HG03520 (cell line): ENCODE data around the gene PPP2R5D.
"Not testable (repeated sequence)": the region's sequence is repeated elsewhere in the genome, so short reads cannot be mapped to it uniquely, and the experiment has no call there.

Experiments
- ATAC-seq: cut with Tn5 transposase; IDR thresholded peaks from one replicate; pipeline ENCODE4 v1.9.1; 2021; ENCODE audit warnings: mild to moderate bottlenecking, moderate library complexity; ENCODE audit not compliant: unreplicated experiment

Gene PPP2R5D

DNA sequence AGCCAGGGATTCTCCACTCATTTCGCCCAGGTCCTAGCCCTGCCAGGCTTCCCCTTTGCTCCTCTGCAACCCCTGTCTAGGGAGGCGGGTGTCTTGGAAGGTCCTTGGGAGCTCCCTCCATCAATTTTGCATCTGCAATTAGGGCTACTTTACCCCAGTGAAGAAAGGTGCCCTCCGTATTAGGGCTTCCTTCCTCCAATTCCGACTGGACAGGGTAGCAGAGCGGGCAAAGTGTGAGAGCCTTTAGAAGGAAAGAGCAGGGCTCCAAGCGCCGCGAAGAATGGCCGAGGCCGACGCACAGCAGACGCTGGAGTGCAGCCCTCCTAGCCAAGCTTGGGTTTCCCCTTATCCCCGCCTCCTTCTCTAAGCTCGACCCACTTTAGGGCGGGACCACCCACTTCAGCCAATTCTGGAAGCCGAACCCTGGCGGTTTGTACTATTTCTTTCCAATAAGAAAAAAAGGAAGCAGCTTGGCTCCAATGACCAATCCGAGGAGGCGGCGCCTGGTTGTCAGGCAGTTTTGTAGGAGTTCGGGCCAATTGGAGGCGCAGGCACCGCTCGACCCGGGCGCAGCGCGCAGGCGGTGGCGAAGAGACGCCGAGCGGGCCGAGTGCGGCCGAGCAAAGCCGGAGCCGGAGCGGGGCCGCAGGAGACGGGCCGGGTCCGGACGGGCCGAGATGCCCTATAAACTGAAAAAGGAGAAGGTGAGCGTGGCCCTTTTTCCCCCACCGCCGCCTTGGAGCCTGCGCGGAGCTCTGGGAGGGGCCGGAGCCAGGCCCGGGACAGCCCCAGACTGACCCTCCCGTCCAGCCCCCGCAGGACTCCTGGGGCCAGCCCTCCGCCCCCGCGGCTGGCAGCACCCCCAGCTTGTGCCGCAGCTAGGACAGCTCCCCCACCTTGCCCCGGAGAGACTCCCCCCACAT, at the start of gene PPP2R5D:
Gene PPP2R5D (plus strand): TSS at position 570 of the 923 bp plus-strand sequence. CDS start 108 bp downstream, at position 678.
- ATAC-seq = peak; percentile 88

DNA sequence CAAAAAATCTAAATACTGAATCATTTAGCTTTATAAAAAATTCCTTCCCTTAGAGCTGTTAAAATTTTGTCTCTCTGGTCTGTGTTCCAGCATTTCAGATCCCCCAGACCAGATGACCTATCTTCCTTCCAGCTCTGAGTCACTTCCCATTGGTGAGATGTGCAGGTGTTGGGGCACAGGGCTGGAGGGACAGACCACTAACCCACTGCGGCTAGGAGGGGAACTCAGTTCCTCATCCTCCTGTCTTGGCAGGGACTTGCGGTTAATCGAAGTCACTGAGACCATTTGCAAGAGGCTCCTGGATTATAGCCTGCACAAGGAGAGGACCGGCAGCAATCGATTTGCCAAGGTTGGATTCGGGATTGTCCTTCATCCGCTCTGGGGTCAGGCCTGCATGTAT, 49.0 kb upstream of the PPP2R5D start:
- ATAC-seq = no peak

DNA sequence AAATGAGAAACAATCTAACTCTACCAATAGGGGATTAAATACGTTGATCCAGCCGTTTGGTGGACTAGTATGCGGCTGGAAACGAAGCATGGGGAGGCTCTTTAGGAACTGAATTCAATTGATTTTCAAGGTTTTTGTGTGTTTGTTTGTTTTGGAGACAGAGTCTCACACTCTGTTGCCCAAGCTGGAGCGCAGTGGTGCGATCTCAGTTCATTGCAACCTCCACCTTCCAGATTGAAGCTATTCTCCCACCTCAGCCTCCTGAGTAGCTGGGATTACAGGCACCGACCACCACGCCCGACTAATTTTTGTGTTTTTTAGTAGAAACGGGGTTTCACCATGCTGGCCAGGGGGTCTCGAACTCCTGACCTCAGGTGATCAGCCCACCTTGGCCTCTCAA, 48.0 kb upstream of the PPP2R5D start:
- ATAC-seq = no peak

DNA sequence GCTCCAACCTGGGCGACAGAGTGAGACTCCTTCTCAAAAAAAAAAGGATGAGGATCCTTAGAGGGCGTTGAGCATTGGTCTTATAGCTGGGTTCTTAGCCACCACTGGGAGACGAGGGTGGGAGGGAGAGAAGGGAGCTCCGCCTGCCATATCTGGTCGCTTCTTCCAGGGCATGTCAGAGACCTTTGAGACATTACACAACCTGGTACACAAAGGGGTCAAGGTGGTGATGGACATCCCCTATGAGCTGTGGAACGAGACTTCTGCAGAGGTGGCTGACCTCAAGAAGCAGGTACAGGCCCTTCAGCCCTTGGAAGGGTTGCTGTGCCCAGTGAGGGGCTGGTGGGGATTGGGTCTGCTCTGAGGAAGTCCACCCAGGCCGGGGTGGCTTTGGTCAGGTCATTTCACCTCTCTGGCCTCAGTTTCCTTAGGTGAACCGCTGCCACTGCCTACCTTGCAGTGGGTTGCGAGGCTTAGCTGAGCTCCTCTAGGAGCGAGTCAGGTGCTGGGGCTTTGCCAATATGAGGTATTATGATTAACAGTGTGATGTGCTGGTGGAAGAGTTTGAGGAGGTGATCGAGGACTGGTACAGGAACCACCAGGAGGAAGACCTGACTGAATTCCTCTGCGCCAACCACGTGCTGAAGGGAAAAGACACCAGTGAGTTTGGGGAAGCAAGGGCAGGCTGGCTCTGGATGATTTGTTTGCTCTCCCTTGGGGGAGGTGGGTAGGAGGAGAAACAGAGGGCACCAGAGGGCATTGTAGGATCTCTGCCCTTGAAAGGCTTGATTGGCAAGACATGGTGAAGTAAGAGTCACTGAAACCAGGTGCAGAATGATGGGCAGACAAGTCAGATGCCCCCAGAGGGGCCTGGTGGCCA, 46.6 kb upstream of the PPP2R5D start:
- no peak for ATAC-seq

DNA sequence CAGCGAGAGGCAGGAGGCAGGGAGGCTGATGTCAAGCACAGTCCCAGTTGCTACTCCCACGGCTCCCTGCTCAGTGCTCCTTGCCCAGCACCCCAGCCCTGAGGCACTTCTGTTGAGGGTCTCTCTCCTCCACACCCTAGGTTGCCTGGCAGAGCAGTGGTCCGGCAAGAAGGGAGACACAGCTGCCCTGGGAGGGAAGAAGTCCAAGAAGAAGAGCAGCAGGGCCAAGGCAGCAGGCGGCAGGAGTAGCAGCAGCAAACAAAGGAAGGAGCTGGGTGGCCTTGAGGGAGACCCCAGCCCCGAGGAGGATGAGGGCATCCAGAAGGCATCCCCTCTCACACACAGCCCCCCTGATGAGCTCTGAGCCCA, 46.0 kb upstream of the PPP2R5D start:
- ATAC-seq = no peak

DNA sequence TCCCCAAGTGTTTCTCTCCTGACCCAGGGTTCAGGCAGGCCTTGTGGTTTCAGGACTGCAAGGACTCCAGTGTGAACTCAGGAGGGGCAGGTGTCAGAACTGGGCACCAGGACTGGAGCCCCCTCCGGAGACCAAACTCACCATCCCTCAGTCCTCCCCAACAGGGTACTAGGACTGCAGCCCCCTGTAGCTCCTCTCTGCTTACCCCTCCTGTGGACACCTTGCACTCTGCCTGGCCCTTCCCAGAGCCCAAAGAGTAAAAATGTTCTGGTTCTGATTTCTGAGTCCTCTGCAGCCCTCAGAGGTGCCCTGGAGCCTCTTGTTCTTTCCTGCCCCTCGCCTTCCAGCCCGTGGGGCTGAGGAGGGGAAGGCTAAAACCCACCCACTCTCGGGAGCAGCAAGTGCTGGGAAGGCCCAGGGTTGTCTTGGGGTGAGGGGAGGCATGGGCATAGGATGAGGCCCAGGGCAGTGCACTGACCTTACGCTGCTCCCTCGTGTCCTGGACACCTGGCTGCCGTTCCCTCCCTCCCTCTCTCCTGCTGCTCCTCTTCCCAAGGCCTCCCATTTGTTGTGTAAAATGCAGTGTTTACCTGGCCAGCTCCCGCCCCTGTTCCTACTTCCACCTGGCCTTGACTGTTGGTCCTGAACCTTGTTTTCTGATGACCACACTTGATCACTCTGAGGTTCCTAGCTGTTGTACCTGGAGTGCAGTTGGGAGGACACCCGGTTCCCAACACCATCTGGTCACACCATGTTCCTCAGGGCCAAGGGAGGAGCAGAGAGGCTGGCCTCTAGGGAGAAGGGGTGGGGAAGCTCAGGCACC, 45.2 kb upstream of the PPP2R5D start:
- no peak for ATAC-seq

DNA sequence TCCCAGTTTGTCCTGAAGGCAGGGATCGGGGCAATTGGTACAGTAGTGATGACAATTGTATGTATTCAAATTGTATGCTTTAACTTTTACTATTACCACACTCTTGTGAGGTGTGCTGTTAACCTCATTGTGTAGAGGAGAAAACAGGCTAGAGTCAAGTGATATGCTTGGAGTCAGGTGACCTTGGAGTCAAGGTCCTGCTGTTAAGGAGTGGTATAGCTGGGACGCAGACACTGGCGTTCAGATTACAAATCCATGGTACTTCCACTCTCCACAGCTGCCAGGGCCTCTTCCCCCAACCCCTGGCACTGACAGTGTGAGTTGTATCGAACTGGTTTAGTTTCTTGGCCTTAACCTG, 44.6 kb upstream of the PPP2R5D start:
- no peak for ATAC-seq

DNA sequence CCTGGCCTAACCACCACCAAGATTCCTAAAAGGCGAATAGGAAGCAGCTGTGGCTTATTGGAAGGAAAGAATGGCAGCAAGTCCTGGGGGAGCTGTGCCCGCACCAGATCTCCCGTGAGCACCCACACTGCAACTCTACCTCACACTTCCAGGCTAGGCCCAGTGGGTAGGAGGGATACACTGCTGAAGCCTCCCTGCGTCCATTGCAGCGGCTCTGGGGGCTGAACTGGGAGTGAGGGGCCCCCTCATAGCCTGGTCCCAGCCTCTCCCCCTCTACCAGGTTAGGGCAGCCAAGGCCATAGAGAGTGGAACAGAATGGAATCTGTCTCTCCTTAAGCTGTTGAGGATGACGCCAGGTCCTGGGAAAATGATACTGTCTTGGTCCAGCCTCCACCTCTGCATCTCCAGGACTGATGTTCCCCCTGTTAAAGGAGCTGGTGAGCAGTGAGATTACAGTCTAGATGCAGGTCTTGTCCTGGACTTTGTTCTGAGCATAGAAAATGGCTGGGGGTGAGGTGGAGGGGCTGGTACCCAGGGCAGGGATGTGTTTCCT, 43.8 kb upstream of the PPP2R5D start:
- ATAC-seq = no peak

DNA sequence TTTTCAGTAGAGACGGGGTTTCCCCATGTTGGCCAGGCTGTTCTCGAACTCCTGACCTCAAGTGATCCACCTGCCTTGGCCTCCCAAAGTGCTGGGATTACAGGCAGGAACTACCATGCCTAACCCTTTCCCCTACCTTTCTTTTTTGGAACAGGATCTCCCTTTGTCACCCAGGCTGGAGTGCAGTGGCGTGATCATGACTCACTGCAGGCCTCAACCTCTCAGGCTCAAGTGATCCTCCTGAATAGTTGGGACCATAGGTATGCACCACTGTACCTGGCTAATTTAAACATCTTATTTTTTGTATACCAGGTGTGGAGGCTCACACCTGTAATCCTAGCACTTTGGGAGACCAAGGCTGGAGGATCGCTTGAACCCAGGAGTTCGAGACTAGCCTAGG, 43.0 kb upstream of the PPP2R5D start:
- not testable (repeated sequence) for ATAC-seq

DNA sequence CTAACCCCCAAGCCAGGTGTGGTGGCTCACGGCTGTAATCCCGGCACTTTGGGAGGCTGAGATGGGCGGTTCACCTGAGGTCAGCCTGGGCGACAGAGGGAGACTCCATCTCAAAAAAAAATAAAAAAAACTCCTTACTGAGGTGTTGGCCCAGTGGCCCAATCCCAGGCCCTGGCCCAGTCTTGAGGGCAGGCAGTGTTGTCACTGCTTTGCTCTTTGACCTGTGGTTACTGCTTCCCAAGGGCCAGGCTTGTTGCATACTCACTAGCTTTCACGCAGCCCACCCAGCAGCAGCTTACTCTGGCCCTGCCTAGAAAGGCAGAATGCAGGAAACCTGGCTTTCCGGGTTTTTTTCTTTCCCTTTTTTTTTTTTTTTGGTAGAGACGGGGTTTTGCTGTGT, 41.9 kb upstream of the PPP2R5D start:
- no peak for ATAC-seq

DNA sequence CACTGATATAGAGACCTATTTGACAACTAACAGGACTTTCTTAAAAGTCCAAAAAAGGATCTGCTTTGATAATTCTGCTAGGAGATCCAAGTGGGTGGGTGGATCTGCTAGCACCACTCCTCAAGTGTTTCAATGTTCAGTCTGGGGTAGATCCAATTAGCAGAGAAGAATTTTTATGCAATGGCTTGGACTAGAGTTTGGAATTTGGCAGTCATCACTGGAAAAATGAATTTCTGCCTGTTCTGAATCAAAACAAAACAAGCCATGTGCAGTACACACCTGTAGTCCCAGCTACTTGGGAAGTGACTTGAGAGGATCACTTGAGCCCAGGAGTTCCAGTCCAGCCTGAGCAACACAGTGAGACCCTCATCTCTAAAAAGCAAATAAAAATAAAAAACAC, 36.4 kb upstream of the PPP2R5D start:
- no peak for ATAC-seq

DNA sequence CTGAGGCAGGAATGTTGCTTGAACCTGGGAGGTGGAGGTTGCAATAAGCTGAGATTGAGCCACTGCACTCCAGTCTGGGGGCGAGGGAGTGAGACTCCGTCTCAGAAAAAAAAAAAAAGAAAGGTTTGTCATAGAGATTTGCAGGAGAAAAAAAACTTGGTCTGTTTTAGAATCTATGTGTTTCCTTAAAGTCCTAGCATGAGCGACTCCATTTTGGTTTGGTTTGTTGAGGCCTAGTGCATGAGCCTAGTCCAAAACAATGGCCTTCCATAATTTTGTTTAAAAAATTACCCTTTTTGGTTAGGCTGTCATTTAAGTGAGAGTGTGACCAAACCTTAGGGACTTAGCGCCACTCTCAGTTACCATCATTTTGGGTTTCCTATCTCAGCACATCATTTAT, 32.0 kb upstream of the PPP2R5D start:
- ATAC-seq = no peak

DNA sequence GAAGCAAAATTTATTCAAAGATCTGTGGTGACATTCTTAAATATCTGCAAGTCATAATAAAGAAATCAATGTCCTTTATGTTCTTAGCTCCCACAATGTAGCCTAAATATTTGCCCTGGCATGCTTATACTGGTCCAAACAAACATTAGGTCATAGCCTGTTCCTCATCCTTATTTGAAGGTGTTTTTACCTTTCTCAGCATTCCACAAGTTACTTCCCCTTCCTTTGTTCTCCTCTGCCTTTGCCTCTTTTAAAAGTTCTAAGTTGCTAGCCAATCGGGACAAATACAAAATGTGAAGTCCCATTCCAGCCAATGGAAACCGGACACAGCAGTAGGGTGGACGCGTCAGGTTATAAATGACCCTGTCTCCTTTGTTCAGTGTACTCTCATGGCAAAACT, 30.0 kb upstream of the PPP2R5D start:
- not testable (repeated sequence) for ATAC-seq

DNA sequence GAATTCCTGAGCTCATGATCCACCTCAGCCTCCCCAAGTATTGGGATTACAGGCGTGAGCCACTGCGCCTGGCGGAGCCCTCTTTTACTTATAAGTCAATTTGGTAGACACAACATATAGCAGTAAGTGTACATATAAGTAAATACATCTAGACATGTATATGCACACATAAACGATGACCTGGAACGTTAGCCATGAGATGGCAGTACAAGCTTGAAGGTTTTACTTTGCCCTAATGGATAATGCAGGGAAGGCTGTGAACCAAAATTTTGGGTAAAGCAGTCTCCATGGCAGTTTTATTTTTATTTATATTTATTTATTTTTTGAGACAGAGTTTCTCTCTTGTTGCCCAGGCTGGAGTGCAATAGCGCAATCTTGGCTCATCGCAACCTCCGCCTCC, 26.2 kb upstream of the PPP2R5D start:
- no peak for ATAC-seq

DNA sequence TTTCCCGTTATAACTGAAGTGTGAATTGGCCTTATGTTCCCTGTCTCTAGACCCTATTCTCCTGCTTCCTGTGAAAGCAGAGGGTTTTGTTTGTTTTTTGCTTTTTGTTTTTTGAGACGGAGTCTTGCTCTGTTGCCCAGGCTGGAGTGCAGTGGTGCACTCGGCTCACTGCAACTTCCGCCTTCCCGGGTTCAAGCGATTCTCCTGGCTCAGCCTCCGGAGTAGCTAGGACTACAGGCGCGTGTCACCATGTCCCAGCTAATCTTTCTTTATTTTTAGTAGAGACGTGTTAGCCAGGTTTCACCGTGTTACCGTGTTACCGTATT, 24.5 kb upstream of the PPP2R5D start:
- ATAC-seq = no peak

DNA sequence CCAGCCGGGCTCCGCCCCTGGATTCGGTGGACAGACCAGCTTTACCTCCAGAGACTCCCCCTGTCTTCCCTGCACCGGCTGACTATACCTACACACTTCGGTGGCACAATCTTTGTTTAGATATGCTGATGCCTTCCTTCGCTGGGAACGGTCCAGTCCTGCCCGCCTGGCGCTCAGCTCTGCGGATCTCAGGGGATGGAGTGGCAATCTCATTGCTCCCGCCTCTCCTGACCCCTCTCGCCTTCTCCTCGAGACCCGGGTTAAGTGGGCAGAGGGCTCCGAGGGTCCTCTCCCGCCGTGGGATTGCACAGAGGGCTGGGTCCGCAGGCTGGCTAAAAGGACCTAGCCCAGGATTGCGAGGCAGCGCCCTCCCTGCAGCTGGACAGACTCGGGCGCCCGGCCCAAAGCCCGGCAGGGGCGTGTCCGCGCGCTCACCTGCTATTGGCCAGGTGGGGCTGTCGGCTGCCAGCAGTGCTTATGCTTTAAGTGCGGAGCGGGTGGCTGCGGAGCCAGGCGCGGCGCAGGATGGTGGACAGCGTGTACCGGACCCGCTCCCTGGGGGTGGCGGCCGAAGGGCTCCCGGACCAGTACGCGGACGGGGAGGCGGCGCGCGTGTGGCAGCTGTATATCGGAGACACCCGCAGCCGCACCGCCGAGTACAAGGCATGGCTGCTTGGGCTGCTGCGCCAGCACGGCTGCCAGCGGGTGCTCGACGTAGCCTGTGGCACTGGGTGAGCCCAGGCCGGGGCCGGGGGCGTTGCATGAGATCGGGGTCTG, 23.9 kb upstream of the PPP2R5D start, which contains the start of gene GNMT:
Gene GNMT (plus strand): TSS at position 512 of the 777 bp plus-strand sequence. CDS start 14 bp downstream, at position 526.
- ATAC-seq = no peak

DNA sequence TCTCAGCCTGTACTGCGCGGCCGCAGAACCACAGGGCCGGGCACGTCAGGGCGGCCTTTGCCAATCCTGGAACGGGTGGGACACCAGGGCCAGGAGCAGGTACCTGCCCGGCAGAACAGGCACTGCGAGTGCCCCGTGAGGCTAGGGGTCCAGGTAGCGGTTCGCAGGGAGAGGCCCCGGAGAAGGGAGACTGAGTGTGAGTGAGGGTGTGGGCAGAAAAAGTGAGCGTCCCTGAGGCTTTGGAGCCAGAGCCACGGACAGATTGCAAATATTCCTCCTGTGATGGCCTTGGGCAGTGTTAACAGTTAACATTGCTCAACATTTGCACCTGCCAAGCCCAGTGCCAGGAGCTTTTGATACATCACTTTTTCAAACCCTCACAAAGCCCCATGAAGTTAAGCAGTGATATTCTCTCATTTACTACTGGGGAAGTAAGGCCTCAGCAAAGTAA, 23.3 kb upstream of the PPP2R5D start:
- ATAC-seq = no peak

DNA sequence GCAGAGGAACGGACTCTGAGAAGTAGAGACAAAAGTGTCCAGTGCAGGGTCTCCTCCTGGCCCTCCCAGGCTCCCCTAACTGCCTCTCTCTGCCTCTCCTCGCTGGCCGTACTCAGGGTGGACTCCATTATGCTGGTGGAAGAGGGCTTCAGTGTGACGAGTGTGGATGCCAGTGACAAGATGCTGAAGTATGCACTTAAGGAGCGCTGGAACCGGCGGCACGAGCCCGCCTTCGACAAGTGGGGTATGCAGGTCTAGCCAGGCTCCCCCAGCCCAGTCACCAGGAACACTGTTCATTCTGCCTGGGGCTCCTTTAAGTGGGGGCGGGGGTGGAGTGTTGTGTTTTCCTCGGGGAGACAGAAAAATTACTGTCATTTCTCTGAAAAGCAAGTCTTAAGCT, 22.3 kb upstream of the PPP2R5D start:
- no peak for ATAC-seq

DNA sequence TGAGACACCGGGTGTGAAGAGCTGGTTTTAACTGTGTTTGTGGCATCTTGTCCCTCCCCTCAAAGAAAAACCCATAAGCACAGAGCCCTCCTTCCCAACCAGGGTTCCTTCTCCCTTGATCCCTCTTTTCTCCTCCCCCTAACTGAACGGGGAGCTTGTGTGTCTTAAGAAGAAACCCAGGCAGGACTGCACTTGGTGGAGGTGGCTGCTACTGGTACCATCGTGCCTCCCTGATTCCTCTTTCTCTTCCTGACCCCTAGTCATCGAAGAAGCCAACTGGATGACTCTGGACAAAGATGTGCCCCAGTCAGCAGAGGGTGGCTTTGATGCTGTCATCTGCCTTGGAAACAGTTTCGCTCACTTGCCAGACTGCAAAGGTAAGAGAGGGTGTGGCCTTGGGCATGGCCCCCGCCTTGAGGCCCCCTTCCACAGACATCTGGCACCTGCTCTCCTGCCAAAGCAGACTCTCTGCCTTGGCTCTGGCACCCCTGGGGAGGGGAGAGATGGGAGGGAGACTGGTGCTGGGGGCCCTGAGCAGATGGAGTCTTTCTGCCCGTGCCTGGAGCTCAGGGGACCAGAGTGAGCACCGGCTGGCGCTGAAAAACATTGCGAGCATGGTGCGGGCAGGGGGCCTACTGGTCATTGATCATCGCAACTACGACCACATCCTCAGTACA, 21.7 kb upstream of the PPP2R5D start:
- no peak for ATAC-seq
